Skeletal muscle tissue (tissue), 4 donors: ENCODE data around the gene ANKRD34C. TPM values are rescaled to one million over a fixed set of nuclear protein-coding genes. Genes with fewer than 3 reads are reported as not detected.

Experiments
- H3K27ac ChIP-seq: one replicate; pipeline ENCODE4 v1.7.0; 2013; ENCODE audit warnings: mild to moderate bottlenecking, low read depth, low read length, inconsistent platforms
- H3K27me3 ChIP-seq, 3 donors: one replicate each; pipeline ENCODE4 v1.7.0; 2013; ENCODE audit warnings: low read length in 3 of 3; ENCODE audit not compliant: control insufficient read depth in 3 of 3, insufficient read depth in 3 of 3
- H3K36me3 ChIP-seq, 3 donors: one replicate each; pipeline ENCODE4 v1.7.0; 2013; ENCODE audit warnings: low read length in 3 of 3; ENCODE audit not compliant: control insufficient read depth in 3 of 3, insufficient read depth in 3 of 3
- H3K4me1 ChIP-seq, 3 donors: one replicate each; pipeline ENCODE4 v1.7.0; 2013; ENCODE audit warnings: low read length in 3 of 3, mild to moderate bottlenecking in 3 of 3; ENCODE audit not compliant: control insufficient read depth in 3 of 3, insufficient read depth in 3 of 3
- H3K4me3 ChIP-seq, 3 donors: one replicate each; pipeline ENCODE4 v1.7.0; 2013; ENCODE audit warnings: low read length in 3 of 3
- H3K9ac ChIP-seq, 3 donors: one replicate each; pipeline ENCODE4 v1.7.0; 2013; ENCODE audit warnings: low read length in 3 of 3, mild to moderate bottlenecking in 3 of 3, moderate library complexity in 2 of 3, low read depth in 1 of 3
- H3K9me3 ChIP-seq, 3 donors: one replicate each; pipeline ENCODE4 v1.7.0; 2013; ENCODE audit warnings: low read length in 3 of 3; ENCODE audit not compliant: control insufficient read depth in 3 of 3
- total RNA-seq: library from RNA; depleted of rRNA; stranded (reverse); fragments of >200 nt; gene quantifications from one replicate; pipeline ENCODE4 v1.2.3, GENCODE V29; 2014
- donor health status: Osteomylitis.

Gene ANKRD34C
- not detected for total RNA-seq

- Histone ChIP-seq H3K4me1 (no peaks in the 10 kb centered on the region), H3K9ac (no peak within 1 kb of the TSS), H3K9me3 (no peaks in the 10 kb centered on the region), H3K36me3 (no peaks in the 10 kb centered on the region), H3K4me3 (no peak within 1 kb of the TSS), H3K27me3 (peaks cover 33 to 50% (median 39%) of the 10 kb centered on the region in 3 donors), H3K27ac (no peak within 1 kb of the TSS)
Measured at GRCh38 chr15:79282371-79283251, at the start of gene ANKRD34C. TSS of gene ANKRD34C (plus strand) at chr15:79282722. CDS start at chr15:79293285, 10,563 bp downstream.

GRCh38 chr15:79233236-79233635, 49.3 kb upstream of the ANKRD34C start:
- Histone ChIP-seq H3K9ac (no peak overlapping the region), H3K27me3 (peaks cover 0 to 5% (median 0%) of the 10 kb centered on the region in 3 donors), H3K4me3 (no peak overlapping the region), H3K4me1 (no peaks in the 10 kb centered on the region), H3K27ac (no peak overlapping the region), H3K9me3 (peaks cover 3 to 8% (median 6%) of the 10 kb centered on the region in 3 donors), H3K36me3 (no peaks in the 10 kb centered on the region)

GRCh38 chr15:79240036-79240435, 42.5 kb upstream of the ANKRD34C start:
- Histone ChIP-seq H3K27ac (no peak overlapping the region), H3K9me3 (no peaks in the 10 kb centered on the region), H3K4me3 (no peak overlapping the region), H3K4me1 (no peaks in the 10 kb centered on the region), H3K36me3 (no peaks in the 10 kb centered on the region), H3K27me3 (peaks cover 0 to 6% (median 0%) of the 10 kb centered on the region in 3 donors), H3K9ac (no peak overlapping the region)

DNA sequence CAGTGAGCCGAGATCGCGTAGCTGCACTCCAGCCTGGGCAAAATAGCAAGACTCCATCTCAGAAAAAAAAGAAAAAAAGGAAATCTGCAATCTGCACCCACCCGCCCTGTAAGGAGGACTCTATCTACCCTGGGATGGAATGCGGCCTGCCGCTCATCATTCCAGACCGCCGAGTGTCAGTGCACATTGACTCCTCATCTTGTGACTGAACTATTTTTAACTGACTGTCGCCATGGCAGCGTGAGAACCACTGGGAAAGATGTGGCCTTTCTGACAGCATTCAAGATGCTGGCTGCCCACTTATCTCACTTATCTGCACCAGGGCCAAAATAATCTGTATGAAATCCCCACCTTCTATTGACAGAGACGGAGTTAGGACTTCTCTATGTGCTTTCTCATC, 38.8 kb upstream of the ANKRD34C start:
- Histone ChIP-seq H3K27me3 (peaks cover 0 to 6% (median 0%) of the 10 kb centered on the region in 3 donors), H3K9ac (no peak overlapping the region), H3K9me3 (no peaks in the 10 kb centered on the region), H3K4me3 (no peak overlapping the region), H3K27ac (no peak overlapping the region), H3K36me3 (no peaks in the 10 kb centered on the region), H3K4me1 (no peaks in the 10 kb centered on the region)

GRCh38 chr15:79244876-79245275, 37.6 kb upstream of the ANKRD34C start:
- H3K4me3 ChIP-seq: no peak overlapping the region
- no peaks in the 10 kb centered on the region for H3K36me3 ChIP-seq
- H3K27me3 ChIP-seq: no peaks in the 10 kb centered on the region
- H3K27ac ChIP-seq: no peak overlapping the region
- no peaks in the 10 kb centered on the region for H3K9me3 ChIP-seq
- no peak overlapping the region for H3K9ac ChIP-seq
- no peaks in the 10 kb centered on the region for H3K4me1 ChIP-seq

DNA sequence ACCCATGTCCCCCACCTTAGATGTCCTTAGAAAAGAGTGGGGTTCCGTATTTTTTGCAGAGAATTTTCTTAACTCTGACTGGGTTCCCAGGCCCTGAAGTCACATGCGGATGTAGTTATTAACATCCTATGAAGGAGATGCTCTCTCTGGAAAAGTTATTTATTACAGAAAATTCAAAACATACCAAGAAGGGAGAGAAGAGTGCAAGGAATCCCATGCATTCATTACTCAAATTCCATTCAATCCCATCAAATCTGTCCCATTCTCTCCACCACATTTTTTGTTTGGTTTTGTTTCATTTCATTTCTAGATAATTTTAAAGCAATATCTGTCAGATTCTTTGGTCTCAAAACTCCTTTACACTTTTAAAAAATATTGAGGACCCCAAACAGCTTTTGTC, 34.3 kb upstream of the ANKRD34C start:
- Histone ChIP-seq H3K9ac (no peak overlapping the region), H3K9me3 (no peaks in the 10 kb centered on the region), H3K4me3 (no peak overlapping the region), H3K27me3 (peaks cover 0 to 2% (median 0%) of the 10 kb centered on the region in 3 donors), H3K36me3 (no peaks in the 10 kb centered on the region), H3K27ac (no peak overlapping the region), H3K4me1 (no peaks in the 10 kb centered on the region)

- H3K4me3 ChIP-seq: no peak overlapping the region
- no peak overlapping the region for H3K27ac ChIP-seq
- H3K27me3 ChIP-seq: peaks cover 0 to 6% (median 5%) of the 10 kb centered on the region in 3 donors
- no peaks in the 10 kb centered on the region for H3K9me3 ChIP-seq
- H3K4me1 ChIP-seq: no peaks in the 10 kb centered on the region
- no peaks in the 10 kb centered on the region for H3K36me3 ChIP-seq
- H3K9ac ChIP-seq: no peak overlapping the region
Measured at GRCh38 chr15:79257454-79257853, 25.1 kb upstream of the ANKRD34C start.

GRCh38 chr15:79261836-79262235, 20.7 kb upstream of the ANKRD34C start:
- no peak overlapping the region for H3K9ac ChIP-seq
- no peak overlapping the region for H3K4me3 ChIP-seq
- no peak overlapping the region for H3K27ac ChIP-seq
- peaks cover 0 to 5% (median 4%) of the 10 kb centered on the region in 3 donors for H3K27me3 ChIP-seq
- no peaks in the 10 kb centered on the region for H3K4me1 ChIP-seq
- no peaks in the 10 kb centered on the region for H3K9me3 ChIP-seq
- H3K36me3 ChIP-seq: no peaks in the 10 kb centered on the region

- Histone ChIP-seq H3K36me3 (no peaks in the 10 kb centered on the region), H3K4me1 (no peaks in the 10 kb centered on the region), H3K9me3 (no peaks in the 10 kb centered on the region), H3K27ac (no peak overlapping the region), H3K27me3 (peaks cover 0 to 10% (median 5%) of the 10 kb centered on the region in 3 donors), H3K4me3 (no peak overlapping the region), H3K9ac (no peak overlapping the region)
Measured at GRCh38 chr15:79265167-79265566, 17.4 kb upstream of the ANKRD34C start.

DNA sequence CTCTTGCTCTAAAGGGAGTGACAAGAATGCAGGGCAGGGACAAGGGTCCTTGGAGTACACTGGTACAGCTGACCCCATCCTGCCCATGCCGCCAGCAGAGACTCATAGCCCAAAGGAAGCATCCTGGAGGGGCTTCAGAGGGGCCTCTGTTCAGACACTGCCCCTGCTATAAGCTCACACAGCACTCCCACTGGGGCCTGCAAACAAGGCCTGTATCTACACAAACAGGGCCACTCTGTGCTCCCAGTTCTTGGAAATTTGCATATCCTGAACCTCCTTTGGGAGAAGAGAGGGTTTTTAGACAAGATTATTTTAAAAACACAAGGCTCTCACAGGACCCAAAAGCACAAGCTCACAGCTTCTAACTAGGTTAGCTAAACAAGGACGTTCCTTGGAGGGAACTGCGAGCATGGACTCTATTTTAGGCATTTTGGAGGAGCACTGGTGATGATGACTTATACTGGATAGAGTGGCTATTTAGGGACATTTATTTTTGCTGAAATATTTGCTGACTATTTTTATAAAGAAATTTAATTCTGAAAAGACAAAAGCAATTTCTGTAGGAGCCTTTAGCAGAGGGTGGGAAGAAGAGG, 16.4 kb upstream of the ANKRD34C start:
- Histone ChIP-seq H3K27ac (no peak overlapping the region), H3K4me1 (no peaks in the 10 kb centered on the region), H3K4me3 (no peak overlapping the region), H3K9ac (no peak overlapping the region), H3K9me3 (no peaks in the 10 kb centered on the region), H3K36me3 (no peaks in the 10 kb centered on the region), H3K27me3 (peaks cover 0 to 10% (median 0%) of the 10 kb centered on the region in 3 donors)
